Measurements from ENCODE around the gene VPS41. TPM values are rescaled to one million over a fixed set of nuclear protein-coding genes. Genes with fewer than 3 reads are reported as not detected.
A peak's percentile ranks its signal among the peaks of the same experiment; 100 is the strongest.

VPS41 gene
- total RNA-seq, 1 donor: 25.0 TPM

- DNase-seq (ENCODE audit: low read depth in 2 of 3, low spot score in 2 of 3): no peak
Measured at GRCh38 chr7:38907766-38908165, 1.2 kb downstream of the VPS41 start.

GRCh38 chr7:38907066-38907465 is 1.9 kb downstream of the VPS41 start:
- no peak for DNase-seq (ENCODE audit: low read depth in 2 of 3, low spot score in 2 of 3)

GRCh38 chr7:38905056-38905759 is 3.8 kb downstream of the VPS41 start:
- DNase-seq (ENCODE audit: low read depth in 2 of 3, low spot score in 2 of 3): no peak

GRCh38 chr7:38903057-38903456 is 5.9 kb downstream of the VPS41 start:
- DNase-seq (ENCODE audit: low read depth in 2 of 3, low spot score in 2 of 3): no peak

- DNase-seq (ENCODE audit: low read depth in 2 of 3, low spot score in 2 of 3): no peak
Measured at GRCh38 chr7:38902449-38902848, 6.5 kb downstream of the VPS41 start.

- no peak for DNase-seq (ENCODE audit: low read depth in 2 of 3, low spot score in 2 of 3)
Measured at GRCh38 chr7:38893061-38893460, 15.9 kb downstream of the VPS41 start.

GRCh38 chr7:38890597-38890996 is 18.4 kb downstream of the VPS41 start:
- no peak for DNase-seq (ENCODE audit: low read depth in 2 of 3, low spot score in 2 of 3)

- DNase-seq (ENCODE audit: low read depth in 2 of 3, low spot score in 2 of 3): no peak
Measured at GRCh38 chr7:38889872-38890432, 19.0 kb downstream of the VPS41 start.

GRCh38 chr7:38889079-38889478 is 19.9 kb downstream of the VPS41 start:
- DNase-seq (ENCODE audit: low read depth in 2 of 3, low spot score in 2 of 3): no peak

- DNase-seq (ENCODE audit: low read depth in 2 of 3, low spot score in 2 of 3): no peak
Measured at GRCh38 chr7:38886265-38886664, 22.7 kb downstream of the VPS41 start.

GRCh38 chr7:38883706-38884105 is 25.3 kb downstream of the VPS41 start:
- DNase-seq (ENCODE audit: low read depth in 2 of 3, low spot score in 2 of 3): no peak

GRCh38 chr7:38881947-38882684 is 26.9 kb downstream of the VPS41 start:
- no peak for DNase-seq (ENCODE audit: low read depth in 2 of 3, low spot score in 2 of 3)

GRCh38 chr7:38881015-38881414 is 28.0 kb downstream of the VPS41 start:
- DNase-seq (ENCODE audit: low read depth in 2 of 3, low spot score in 2 of 3): no peak

- DNase-seq (ENCODE audit: low read depth in 2 of 3, low spot score in 2 of 3): no peak
Measured at GRCh38 chr7:38880454-38880853, 28.5 kb downstream of the VPS41 start.

GRCh38 chr7:38880035-38880434 is 29.0 kb downstream of the VPS41 start:
- no peak for DNase-seq (ENCODE audit: low read depth in 2 of 3, low spot score in 2 of 3)

GRCh38 chr7:38878694-38879457 is 30.1 kb downstream of the VPS41 start:
- DNase-seq (ENCODE audit: low read depth in 2 of 3, low spot score in 2 of 3): peak in 2 of 3 donors; percentile 35 to 75

GRCh38 chr7:38873433-38873832 is 35.6 kb downstream of the VPS41 start:
- DNase-seq (ENCODE audit: low read depth in 2 of 3, low spot score in 2 of 3): no peak

- DNase-seq (ENCODE audit: low read depth in 2 of 3, low spot score in 2 of 3): no peak
Measured at GRCh38 chr7:38872202-38872601, 36.8 kb downstream of the VPS41 start.

- no peak for DNase-seq (ENCODE audit: low read depth in 2 of 3, low spot score in 2 of 3)
Measured at GRCh38 chr7:38870147-38870546, 38.8 kb downstream of the VPS41 start.

- DNase-seq (ENCODE audit: low read depth in 2 of 3, low spot score in 2 of 3): no peak
Measured at GRCh38 chr7:38863601-38864291, 45.2 kb downstream of the VPS41 start.

- no peak for DNase-seq (ENCODE audit: low read depth in 2 of 3, low spot score in 2 of 3)
Measured at GRCh38 chr7:38862666-38863065, 46.3 kb downstream of the VPS41 start.
